Skin epidermis (tissue), 12 donors: ENCODE measurements around the gene GLIS1.
A peak's percentile ranks its signal among the peaks of the same experiment; 100 is the strongest.

Experiments
- H3K27ac ChIP-seq, 21 experiments: fragments of 200-600 bp; sonication (generic) in 11 of 21; one replicate each; pipeline ENCODE4 v1.5.0; 2020; ENCODE audit warnings: mild to moderate bottlenecking in 3 of 21, inconsistent platforms in 2 of 21, moderate library complexity in 2 of 21
- H3K4me3 ChIP-seq, 7 experiments: fragments of 200-600 bp; sonication (generic) in 2 of 7; one replicate each; pipeline ENCODE4 v1.5.0; 2020; ENCODE audit warnings: inconsistent platforms in 2 of 7, mild to moderate bottlenecking in 2 of 7, moderate library complexity in 1 of 7

GLIS1 gene

DNA sequence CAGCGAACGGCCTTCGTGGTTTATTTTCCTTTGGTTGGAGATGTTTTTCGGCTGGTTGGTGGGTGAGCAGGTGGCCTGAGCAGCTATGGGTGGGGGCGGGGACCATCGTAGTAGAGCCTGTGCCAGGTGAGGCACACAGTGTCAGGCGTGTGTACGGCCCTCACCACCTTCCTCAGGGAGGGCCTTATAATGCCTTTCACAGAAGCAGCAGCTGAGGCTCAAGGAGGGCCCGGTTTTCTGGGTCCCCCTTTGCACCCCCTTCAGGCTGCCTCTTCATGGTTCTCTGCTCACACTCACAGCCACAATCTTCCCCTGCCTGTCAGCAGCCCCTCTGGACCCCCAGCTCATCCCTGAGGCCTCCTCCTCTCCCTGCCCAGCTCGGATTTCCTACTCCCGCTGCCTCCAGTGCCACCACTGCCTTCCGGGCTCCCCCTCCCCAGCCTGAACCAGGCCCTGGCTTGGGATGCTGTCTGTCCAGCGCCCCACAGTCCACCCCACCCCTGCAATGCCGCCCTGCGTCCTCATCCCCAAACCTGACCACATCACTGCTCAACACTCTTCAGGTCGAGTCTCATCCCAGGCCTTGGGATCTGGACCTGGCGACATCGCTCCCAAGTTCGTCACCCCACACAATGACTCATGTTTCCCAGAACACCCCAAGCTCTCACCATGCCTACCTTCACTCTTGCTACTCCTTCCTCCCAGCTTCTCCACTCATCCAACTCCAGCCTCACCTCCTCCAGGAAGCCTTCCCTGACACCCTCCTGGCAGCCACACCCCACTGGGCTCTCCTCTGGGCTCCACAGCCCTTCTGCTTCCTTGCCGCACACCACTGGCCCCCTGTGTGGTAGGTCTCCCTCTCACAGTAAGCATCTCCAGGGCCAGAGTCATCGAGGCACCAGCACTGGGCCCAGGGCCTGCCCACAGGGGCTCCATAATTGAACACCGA lies 225.9 kb downstream of the GLIS1 start:
- H3K4me3 ChIP-seq, result no peak overlapping the region
- peak overlapping the region in 1 of 21 experiments; percentile 32 for H3K27ac ChIP-seq

DNA sequence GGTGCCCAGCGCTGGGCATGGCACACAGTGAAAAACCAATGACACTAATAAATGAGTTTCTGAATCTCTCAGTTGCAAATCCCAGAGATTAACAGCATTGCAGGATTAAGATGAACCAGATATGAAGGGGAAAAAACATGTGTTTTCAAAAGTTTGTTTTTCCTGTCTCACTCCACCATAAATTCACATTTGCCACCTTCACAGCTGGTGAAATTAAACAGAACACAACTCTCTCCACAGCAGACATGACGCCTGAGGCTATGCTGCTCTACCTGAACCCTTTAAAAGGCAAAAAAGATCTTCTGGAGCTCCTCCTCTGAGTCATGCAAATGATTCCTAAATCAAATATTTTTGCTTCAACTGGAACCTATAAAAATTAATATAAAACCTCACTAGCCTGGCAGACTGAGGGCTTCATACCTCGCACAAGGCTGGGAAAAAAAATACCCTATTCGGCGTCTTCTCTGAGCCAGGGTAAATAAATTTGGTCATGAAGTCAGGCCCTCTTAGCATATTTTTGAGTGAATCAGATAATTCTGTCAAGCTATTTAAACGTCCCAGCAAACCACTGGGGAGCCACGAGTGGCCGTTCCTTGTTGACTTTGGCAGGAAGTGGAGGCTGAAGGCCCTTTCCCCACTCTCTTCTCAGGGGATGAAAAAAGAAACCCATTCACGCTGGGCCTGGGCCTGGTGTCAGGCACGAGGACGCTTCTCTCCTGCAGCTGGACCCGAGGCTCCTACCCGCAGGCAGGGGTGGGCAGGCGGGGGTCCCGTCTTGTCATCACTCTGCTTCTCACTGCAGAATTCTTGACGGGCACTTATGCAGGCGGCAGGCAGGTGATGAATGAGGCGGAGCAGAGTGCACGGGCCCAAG lies 226.8 kb downstream of the GLIS1 start:
- no peak overlapping the region for H3K27ac ChIP-seq
- no peak overlapping the region for H3K4me3 ChIP-seq

DNA sequence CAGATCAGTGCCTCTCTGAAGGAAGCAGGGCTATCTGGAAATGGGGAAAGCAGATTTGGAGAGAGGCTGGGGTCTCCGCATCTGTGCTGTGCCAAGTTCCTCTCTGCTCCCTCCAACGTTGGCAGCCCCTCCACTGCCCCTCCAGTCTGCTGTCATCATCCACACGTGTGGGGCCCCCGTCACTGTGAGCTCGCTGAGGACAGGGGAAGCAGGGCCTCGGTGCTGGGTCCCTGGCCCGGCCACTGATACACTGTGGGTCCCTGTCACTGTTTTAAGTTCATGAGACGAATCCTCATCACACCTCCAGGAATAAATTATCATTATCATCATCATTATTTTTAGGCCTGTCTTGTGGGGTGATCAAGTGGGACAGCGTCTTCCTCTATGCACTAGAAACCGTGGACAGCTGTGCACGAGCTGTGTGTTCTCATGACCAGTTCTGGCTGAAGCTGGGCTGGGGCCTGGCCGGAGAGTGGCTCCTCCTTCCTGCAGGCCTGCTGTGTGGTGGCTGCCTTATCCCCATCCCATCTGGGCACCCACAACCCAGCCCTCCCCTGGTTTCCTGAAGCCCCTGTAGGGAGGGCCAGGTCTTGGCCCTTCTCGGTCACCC lies 227.5 kb downstream of the GLIS1 start:
- H3K4me3 ChIP-seq, result no peak overlapping the region
- no peak overlapping the region for H3K27ac ChIP-seq

DNA sequence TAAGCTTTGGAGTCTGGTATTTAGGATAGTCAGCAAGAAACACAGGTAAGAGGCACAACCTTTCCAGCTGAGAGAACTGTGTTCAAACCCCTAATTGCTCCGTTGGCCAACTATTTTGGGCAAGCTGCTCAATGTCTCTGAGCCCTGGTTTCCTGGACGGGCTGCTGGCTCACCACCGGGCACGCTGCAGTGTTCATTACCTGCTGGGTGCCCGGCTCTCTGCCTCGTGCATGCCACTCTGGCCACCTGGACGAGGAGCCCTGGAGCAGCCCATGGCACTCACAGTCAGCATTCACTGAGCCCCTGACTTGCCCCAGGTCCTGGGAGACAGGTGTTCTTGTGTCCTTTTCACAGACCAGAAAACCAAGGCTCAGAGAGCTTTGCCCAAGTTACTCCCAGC lies 228.7 kb downstream of the GLIS1 start:
- H3K27ac ChIP-seq, result no peak overlapping the region
- H3K4me3 ChIP-seq, result no peak overlapping the region

DNA sequence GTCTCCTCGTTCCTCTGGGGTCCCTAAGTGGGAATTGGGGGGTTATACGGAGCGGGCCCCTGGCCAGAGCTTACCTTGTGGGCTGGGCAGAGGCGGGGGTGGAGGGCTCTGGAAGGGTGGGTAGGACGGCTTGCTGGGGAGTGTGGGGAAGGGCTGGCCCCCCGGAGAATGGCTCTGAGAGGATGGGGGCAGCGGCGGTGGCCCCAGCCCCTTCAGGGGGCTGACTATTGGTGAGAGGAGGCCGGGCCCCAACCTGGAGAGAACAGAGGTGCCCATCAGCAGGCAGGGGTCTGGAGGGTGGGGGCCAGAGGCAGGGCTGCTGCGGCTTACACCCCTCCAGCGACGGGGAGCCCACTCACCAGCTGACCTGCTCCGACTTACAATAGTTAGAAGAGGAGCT lies 229.2 kb downstream of the GLIS1 start:
- peak overlapping the region in 1 of 21 experiments; percentile 26 for H3K27ac ChIP-seq
- H3K4me3 ChIP-seq, result no peak overlapping the region

DNA sequence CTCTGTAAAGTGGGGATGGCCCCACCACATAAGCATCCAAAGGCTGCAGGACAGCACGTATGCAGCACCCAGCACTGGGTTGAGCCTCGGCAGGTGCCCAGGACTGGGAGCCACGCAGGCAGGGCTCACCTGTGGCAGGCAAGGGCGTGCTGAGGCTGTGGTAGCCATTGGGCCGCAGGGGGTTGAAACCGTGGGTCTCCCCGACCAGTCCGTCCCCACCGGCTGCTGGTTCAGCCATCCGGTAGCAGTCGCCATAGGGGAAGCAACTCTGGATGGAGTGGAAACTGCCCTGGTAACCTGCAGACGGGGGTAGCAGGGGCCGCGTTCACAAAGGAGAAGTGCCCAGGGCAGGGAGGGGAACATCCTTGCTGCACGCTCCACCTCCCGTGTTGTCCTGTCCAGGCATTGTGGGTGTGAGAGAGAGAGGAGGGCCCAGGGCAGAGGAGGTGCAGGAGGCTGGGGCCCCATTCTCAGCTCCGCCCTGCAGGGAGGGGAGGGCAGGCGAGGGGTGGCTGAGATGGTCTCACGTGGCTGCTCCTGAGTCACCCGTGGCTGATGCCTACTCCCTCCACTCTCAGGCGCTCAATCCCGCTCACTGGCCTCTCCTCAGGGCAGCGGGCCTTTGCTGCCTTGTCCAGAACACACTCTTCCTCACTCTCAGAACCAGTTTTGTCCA lies 229.8 kb downstream of the GLIS1 start:
- H3K27ac ChIP-seq, result no peak overlapping the region

DNA sequence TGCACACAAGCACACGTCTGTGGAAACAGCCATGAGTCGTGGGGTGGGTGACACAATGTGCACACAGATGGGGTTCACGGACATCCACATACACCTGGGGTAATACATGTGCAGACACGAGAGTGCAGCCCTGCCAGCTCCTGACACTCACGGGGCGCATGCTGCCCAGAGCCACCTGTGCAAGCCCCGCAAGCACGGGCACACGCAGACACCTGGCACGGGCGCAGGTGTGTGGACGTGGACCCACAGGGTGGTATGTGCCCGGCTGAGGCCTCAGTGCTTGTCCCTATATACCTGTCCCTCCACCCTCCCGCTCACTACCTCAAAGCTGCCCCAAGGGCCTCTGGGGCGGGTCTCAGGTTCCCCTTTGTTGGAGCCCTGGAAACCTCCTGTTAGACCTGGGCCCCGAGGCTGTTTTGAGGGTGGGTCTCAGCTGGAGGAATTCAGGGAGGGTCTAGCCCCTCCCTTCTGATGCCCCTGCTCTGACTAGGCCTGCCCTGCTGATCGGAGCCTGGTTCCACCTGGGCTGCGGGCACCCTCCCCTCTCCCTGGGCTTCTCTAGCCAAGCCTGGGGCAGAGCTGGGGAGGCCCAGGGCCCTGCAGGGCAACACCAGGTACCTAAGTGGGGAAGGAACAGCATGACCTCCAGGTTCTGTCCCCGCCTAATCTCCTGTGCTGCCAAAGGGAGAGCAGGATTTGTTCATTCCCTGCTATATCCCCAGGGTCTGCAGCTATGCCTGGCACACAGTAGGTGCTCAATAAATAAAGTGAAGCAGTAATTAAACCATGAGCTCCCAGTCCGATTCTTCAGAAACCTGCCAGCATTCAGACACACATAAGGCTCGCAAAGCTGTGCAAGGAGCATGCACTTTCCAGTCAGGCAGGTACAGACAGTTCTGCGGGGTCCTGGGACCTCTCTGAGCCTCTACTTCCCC lies 230.6 kb downstream of the GLIS1 start:
- Histone ChIP-seq H3K27ac (no peak overlapping the region), H3K4me3 (no peak overlapping the region)

More for the DNA sequence above, 229.8 kb downstream of the GLIS1 start:
- no peak overlapping the region for H3K4me3 ChIP-seq

DNA sequence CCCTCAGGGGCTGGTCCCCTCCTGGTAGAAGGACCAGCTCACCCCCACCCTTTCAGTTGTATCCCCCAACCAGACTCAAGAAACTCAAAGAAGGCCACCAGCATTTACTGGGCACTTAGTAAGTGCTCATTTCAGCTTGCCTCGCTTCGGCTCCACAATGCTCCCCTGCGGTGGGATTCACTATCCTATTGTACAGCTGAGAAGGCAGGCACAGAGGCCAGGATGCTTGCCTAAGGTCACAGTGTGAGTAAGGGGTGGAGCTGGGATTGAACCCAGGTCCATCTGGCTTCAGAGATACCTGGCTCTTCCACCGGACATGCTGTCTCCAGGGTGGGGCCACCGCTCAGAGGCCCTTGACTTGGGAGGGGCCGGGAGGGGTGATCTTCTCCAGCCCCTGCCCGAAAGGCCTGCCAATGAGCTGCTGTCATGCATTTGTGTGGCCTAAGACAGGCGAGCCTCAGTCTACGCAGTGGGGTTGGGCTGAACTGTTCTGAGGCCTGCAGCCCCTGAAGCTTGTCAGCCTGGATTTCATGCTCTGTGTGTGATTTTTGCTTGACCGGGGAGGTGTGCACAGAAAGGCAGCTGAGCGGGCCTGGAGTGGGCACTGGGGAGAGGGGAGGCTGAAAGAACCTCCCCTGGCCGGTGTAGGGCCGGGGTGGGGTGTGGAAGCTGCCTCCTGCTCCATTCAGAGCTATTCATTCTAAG lies 231.7 kb downstream of the GLIS1 start:
- no peak overlapping the region for H3K4me3 ChIP-seq
- no peak overlapping the region for H3K27ac ChIP-seq

DNA sequence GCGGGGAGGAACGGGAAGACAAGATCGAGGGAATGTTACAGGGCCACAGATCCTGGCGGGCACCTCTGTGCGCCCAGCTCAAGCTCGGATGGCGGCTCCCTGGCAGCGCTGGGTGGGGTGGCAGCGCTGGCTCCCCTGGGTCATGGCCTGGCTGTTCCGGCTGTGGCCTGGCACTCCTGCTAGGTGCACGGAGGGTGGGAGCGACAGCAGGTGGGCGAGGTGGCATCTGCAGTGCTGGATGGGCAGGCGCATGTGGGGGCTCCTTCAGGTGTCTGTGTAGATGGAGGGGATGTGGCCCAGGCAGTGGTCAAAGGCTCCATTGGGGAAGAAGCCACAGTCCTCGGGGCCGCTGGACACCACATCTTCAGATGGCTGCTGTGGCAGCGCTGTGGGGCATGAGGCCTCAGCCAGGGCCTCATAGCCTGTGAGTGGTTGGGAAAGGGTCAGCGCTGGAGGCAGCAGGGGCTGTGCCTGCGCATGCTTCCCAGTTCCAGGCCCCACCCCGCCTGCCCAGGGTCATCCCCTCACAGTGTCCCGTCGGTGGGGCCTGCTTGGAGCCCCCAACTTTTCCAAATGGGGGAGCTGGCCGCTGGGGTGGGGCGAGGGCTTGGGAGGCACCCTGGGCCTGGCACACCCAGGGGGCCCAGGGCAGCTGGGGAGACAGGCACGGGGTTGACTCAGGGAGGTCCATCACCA lies 232.5 kb downstream of the GLIS1 start:
- H3K27ac ChIP-seq, result no peak overlapping the region
- no peak overlapping the region for H3K4me3 ChIP-seq

DNA sequence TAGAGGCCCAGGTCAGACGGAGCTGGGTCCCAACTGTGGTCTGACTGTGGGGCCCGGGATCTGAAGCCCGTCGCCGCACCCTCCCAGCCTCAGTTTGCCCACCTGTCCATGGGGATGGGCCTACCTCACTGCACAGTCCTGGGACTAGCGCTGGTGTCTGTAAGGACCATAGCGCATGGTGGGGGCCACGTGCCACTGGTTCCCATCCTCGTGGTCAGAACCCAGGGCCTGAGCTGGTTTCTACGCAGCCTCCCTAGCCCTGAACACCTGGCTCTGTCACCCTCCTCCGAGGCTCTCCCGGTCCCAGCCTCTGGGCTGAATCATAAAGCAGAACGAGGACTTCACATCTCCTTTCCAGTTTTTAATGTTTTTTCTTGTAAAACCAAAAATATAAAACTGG lies 233.1 kb downstream of the GLIS1 start:
- Histone ChIP-seq H3K27ac (no peak overlapping the region), H3K4me3 (no peak overlapping the region)

DNA sequence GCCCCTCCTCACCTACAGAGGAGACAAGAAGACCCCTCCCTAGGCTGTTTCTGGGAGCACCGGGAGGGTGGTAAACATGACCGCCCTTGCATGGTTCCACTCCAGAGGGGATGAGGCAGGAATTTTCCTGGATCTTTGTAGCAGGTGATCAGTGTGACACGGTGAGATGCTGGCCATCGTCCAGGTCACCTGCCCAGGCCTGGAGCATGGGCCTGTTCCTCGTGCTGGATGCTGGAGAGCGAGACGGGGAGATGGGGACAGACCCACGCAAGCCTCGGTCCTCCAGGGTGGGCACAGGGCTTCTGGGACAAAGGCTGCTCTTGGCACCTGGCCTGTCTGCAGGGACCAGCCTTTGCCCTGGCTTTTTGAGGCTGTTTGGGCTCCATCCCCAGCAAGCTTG lies 233.6 kb downstream of the GLIS1 start:
- Histone ChIP-seq H3K4me3 (no peak overlapping the region), H3K27ac (no peak overlapping the region)

DNA sequence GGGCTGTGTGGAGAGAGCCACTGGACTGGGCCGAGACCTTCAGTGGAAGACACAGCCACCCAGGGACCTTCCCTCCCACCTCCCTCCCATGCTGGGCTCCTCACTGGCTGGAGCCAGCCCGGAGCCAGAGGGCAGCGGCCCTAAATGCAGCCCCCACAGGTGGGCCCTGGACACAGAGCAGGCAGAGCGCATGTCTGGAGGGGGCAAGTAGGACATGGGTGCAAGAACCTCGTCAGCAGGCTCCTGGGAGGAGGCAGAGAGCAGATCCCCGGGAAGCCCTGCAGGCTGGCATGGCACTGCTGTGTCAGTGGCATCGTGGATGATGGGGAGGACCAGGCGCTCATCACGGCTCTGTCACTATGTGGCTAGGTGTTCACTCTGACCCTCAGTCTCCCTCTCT lies 234.1 kb downstream of the GLIS1 start:
- Histone ChIP-seq H3K27ac (no peak overlapping the region), H3K4me3 (no peak overlapping the region)

DNA sequence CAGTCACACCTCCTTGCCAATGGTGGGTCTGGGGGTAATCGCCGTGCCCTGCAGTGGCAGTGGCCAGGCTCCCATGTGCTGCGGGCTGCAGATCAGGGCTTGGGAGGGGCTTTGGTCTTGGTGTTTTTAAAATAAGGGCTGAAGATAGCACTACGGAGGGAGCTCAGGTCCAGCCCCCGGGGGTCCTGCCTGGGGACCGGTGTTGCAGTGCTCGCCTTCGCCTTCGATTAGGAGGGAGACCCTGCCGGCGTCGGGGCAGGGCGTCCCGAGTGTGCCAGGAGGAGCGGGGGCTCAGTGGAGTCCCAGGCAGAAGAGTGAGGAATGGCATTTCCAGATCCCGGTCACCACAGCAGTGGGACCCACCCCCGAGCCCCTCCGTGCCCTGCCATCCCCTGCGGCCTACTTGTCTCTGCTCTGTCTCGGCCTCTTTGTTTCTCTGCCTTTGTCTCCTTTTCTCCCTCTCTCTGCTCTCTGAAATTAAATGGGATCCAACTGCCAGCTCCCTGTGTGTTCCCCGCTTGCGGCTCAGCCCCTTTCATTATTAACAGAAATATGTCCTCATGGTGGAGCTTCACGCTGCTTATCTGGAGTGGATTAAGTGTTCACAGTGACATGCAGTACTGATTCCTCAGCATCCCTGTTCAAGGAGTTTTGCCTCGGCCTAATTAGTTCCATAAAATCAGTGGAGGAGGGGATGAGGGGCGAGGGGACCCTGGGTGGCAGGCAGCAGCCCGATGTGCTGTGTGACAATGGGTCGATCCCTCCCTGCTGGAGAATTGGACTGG lies 235.3 kb downstream of the GLIS1 start:
- H3K27ac ChIP-seq, result peak overlapping the region in 1 of 21 experiments; percentile 58
- no peak overlapping the region for H3K4me3 ChIP-seq

DNA sequence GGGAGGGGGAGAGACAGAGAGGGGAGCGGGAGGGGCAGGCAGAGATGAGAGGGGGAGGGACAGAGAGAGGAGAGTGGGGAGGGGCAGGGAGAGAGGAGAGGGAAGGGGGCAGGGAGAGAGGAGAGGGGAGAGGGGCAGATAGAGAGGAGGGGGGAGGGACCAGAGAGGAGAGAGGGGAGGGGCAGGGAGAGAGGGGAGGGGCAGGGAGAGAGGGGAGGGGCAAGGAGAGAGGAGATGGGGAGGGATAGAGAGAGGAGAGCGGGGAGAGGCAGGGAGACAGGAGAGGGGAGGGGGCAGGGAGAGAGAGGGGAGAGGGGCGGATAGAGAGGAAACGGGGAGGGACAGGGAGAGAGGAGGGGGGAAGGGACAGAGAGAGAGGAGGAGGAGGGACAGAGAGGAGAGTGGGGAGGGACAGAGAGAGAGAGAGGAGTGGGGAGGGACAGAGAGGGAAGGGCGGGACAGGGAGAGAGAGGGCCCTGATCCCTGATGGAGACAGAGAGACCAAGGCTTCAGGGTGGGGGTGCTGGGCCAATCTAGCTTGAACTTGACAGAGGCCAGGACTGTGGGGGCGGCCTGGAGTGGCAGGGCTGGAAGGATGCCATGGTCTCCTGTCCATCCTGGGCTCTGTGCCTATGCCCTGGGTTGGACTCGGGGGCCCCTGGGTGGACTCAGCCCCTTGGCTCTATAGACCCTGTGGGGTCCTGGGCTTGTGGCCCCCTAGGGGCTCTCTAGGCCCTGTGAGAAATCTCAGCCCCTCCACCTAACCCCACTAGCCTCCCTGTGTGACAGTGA lies 236.1 kb downstream of the GLIS1 start:
- H3K27ac ChIP-seq, result no peak overlapping the region
- H3K4me3 ChIP-seq, result no peak overlapping the region

DNA sequence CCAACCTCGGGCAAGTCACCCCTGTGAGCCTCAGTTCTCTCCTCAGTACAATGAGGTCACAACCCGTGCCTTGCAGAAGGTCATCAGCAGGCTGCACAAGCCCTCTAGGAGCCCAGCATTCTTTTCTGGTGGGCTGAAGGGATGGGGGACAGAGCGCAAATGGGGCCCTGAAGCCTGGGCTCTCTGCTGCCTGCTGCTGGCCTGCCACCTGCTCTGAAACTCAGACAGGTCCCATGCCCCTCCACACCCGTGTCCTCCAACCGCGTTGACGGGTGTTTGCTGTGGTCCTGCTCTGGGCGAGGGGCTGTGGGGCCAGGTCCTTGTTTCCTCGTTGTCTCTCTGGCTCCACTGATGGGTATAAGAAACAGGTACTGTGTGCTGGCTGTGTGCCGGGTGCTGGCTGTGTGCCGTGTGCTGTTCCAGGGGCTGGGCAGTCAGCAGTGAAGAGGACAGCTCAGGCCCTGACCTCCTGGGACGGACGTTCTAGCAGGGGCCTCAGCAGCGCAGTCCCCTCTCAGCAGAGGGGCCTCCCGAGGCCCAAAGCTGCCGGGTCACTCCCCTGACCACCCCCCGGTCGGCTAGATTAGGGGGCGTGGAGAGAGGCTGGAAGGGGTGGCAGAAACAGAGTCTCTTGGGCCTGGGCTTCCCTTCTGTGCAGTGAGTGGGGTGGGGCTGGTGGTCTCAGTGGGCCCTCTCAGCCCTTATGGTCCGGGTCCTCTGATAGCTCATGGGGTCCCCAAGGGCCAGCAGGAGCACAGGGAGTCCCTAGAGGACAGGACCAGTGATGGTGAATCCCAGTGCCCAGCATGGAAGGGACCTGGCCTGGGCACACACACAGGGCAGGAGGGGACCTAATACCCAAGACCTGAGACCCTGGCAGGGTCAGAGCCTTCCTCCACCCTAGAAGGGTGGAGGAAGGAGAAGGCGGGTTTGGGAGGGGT lies 237.6 kb downstream of the GLIS1 start:
- H3K27ac ChIP-seq, result no peak overlapping the region
- H3K4me3 ChIP-seq, result no peak overlapping the region
